NT2/D1 (cell line): ENCODE measurements around the gene NPY1R.

ENCODE experiments used
- SUZ12 ChIP-seq: IDR thresholded peaks from 2 replicates; pipeline ENCODE4 v1.6.1; 2011; ENCODE audit not compliant: insufficient read length, insufficient read depth; ENCODE audit errors: extremely low read depth
- YY1 ChIP-seq: IDR thresholded peaks from 2 replicates; pipeline ENCODE4 v1.6.1; 2011; ENCODE audit not compliant: insufficient read length, insufficient read depth

GRCh38 chr4:163279713-163280112, 52.7 kb downstream of the NPY1R start:
- TF ChIP-seq YY1 (no peak), SUZ12 (no peak)
